Measurements from ENCODE around the gene CYB561. TPM values are rescaled to one million over a fixed set of nuclear protein-coding genes. Genes with fewer than 3 reads are reported as not detected.

CYB561 gene
- total RNA-seq, 1 experiment from 2014 or later, result 35.1 TPM

DNA sequence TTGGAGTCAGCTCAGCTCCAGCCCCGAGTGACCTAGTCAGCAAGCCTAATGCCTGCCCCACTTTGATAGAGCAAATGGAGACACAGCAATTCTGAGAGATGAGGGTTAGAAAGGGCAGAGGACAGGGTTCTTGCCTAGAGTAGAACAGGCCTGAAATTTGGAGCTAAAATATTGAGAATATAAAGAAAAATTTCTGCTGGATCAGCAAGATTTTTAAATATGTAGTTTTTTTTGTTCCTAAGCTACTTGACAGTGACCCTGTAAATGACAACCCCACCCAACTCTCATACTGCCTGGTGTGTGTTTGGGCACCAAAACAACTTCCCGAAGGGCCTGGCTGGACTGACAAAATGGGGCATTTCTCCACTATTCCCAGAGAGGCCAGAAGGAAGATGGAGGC is 26.7 kb downstream of the CYB561 start:
- H3K36me3 Mint-ChIP-seq, result peaks cover 4% of the 10 kb centered on the region; the same call in 1 of the 2 replicates
- H3K4me3 Mint-ChIP-seq, result no peak overlapping the region
- H3K4me1 Mint-ChIP-seq, result no peaks in the 10 kb centered on the region; the same call in 1 of the 2 replicates
- H3K27ac Mint-ChIP-seq, result no peak overlapping the region
- ATAC-seq (no peak), DNase-seq (ENCODE audit: low spot score) (no peak)
- no peaks in the 10 kb centered on the region for H3K9me3 Mint-ChIP-seq
- H3K27me3 Mint-ChIP-seq (ENCODE audit: low read depth), result no peaks in the 10 kb centered on the region
- ChIA-PET CTCF (interaction anchor here (1.0 to 3.8 kb wide), 6 partner anchors 13 to 192 kb away, joined by 3 to 14 read pairs (median 4); no protein-coding TSS in a partner anchor), POLR2A (no interaction called here)
- TF ChIP-seq MXD4 (CRISPR knock-in tag; IDR thresholded peaks at IDR 0.05; ENCODE audit: borderline replicate concordance) (no peak), OVOL2 (CRISPR knock-in tag; IDR thresholded peaks at IDR 0.05; ENCODE audit: borderline replicate concordance) (no peak), CREM (CRISPR knock-in tag; IDR thresholded peaks at IDR 0.05) (no peak), NFE2L1 (CRISPR knock-in tag; IDR thresholded peaks at IDR 0.05) (no peak), SOX15 (CRISPR knock-in tag; IDR thresholded peaks at IDR 0.05) (no peak), IRF2 (CRISPR knock-in tag; IDR thresholded peaks at IDR 0.05; ENCODE audit: borderline replicate concordance, low read depth) (no peak), MYBL2 (CRISPR knock-in tag; IDR thresholded peaks at IDR 0.05) (no peak), NR3C1 (CRISPR knock-in tag; conservative IDR thresholded peaks at IDR 0.05; ENCODE audit: low read depth) (no peak), TEAD4 (CRISPR knock-in tag; IDR thresholded peaks at IDR 0.05) (no peak), RORB (CRISPR knock-in tag; IDR thresholded peaks at IDR 0.05) (no peak), ZNF263 (CRISPR knock-in tag; IDR thresholded peaks at IDR 0.05; ENCODE audit: low read depth) (no peak), KAT7 (CRISPR knock-in tag; IDR thresholded peaks at IDR 0.05; ENCODE audit: borderline replicate concordance) (no peak), ZNF416 (CRISPR knock-in tag; IDR thresholded peaks at IDR 0.05) (no peak)
- TF ChIP-seq, protein P1, sequence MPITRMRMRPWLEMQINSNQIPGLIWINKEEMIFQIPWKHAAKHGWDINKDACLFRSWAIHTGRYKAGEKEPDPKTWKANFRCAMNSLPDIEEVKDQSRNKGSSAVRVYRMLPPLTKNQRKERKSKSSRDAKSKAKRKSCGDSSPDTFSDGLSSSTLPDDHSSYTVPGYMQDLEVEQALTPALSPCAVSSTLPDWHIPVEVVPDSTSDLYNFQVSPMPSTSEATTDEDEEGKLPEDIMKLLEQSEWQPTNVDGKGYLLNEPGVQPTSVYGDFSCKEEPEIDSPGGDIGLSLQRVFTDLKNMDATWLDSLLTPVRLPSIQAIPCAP (CRISPR knock-in tag; IDR thresholded peaks at IDR 0.05), result no peak
- TF ChIP-seq, protein P2, sequence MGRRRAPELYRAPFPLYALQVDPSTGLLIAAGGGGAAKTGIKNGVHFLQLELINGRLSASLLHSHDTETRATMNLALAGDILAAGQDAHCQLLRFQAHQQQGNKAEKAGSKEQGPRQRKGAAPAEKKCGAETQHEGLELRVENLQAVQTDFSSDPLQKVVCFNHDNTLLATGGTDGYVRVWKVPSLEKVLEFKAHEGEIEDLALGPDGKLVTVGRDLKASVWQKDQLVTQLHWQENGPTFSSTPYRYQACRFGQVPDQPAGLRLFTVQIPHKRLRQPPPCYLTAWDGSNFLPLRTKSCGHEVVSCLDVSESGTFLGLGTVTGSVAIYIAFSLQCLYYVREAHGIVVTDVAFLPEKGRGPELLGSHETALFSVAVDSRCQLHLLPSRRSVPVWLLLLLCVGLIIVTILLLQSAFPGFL (CRISPR knock-in tag; IDR thresholded peaks at IDR 0.05; ENCODE audit: borderline replicate concordance), result no peak
- TF ChIP-seq, protein P3, sequence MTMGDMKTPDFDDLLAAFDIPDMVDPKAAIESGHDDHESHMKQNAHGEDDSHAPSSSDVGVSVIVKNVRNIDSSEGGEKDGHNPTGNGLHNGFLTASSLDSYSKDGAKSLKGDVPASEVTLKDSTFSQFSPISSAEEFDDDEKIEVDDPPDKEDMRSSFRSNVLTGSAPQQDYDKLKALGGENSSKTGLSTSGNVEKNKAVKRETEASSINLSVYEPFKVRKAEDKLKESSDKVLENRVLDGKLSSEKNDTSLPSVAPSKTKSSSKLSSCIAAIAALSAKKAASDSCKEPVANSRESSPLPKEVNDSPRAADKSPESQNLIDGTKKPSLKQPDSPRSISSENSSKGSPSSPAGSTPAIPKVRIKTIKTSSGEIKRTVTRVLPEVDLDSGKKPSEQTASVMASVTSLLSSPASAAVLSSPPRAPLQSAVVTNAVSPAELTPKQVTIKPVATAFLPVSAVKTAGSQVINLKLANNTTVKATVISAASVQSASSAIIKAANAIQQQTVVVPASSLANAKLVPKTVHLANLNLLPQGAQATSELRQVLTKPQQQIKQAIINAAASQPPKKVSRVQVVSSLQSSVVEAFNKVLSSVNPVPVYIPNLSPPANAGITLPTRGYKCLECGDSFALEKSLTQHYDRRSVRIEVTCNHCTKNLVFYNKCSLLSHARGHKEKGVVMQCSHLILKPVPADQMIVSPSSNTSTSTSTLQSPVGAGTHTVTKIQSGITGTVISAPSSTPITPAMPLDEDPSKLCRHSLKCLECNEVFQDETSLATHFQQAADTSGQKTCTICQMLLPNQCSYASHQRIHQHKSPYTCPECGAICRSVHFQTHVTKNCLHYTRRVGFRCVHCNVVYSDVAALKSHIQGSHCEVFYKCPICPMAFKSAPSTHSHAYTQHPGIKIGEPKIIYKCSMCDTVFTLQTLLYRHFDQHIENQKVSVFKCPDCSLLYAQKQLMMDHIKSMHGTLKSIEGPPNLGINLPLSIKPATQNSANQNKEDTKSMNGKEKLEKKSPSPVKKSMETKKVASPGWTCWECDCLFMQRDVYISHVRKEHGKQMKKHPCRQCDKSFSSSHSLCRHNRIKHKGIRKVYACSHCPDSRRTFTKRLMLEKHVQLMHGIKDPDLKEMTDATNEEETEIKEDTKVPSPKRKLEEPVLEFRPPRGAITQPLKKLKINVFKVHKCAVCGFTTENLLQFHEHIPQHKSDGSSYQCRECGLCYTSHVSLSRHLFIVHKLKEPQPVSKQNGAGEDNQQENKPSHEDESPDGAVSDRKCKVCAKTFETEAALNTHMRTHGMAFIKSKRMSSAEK (CRISPR knock-in tag; IDR thresholded peaks at IDR 0.05; ENCODE audit: borderline replicate concordance), result no peak
- TF ChIP-seq, protein P4, sequence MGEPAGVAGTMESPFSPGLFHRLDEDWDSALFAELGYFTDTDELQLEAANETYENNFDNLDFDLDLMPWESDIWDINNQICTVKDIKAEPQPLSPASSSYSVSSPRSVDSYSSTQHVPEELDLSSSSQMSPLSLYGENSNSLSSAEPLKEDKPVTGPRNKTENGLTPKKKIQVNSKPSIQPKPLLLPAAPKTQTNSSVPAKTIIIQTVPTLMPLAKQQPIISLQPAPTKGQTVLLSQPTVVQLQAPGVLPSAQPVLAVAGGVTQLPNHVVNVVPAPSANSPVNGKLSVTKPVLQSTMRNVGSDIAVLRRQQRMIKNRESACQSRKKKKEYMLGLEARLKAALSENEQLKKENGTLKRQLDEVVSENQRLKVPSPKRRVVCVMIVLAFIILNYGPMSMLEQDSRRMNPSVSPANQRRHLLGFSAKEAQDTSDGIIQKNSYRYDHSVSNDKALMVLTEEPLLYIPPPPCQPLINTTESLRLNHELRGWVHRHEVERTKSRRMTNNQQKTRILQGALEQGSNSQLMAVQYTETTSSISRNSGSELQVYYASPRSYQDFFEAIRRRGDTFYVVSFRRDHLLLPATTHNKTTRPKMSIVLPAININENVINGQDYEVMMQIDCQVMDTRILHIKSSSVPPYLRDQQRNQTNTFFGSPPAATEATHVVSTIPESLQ (CRISPR knock-in tag; IDR thresholded peaks at IDR 0.05), result no peak
- TF ChIP-seq, protein P5, sequence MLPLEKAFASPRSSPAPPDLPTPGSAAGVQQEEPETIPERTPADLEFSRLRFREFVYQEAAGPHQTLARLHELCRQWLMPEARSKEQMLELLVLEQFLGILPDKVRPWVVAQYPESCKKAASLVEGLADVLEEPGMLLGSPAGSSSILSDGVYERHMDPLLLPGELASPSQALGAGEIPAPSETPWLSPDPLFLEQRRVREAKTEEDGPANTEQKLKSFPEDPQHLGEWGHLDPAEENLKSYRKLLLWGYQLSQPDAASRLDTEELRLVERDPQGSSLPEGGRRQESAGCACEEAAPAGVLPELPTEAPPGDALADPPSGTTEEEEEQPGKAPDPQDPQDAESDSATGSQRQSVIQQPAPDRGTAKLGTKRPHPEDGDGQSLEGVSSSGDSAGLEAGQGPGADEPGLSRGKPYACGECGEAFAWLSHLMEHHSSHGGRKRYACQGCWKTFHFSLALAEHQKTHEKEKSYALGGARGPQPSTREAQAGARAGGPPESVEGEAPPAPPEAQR (CRISPR knock-in tag; IDR thresholded peaks at IDR 0.05), result no peak

Measured in WTC11 (cell line).